HepG2 (cell line): ENCODE measurements around the gene SCRT2. TPM values are rescaled to one million over a fixed set of nuclear protein-coding genes. Genes with fewer than 3 reads are reported as not detected.
A peak's percentile ranks its signal among the peaks of the same experiment; 100 is the strongest.

Experiments used
- ATF1 ChIP-seq: IDR thresholded peaks from 2 replicates; pipeline ENCODE4 v1.6.1; 2016; ENCODE audit warnings: mild to moderate bottlenecking, control low read depth
- BORCS8-MEF2B ChIP-seq: sonication (generic); formaldehyde crosslinking; IDR thresholded peaks from 2 replicates; pipeline ENCODE4 v1.8.0; 2022; ENCODE audit warnings: mild to moderate bottlenecking, missing genetic modification reagents
- DNMT1 ChIP-seq: sonication (generic); formaldehyde crosslinking; IDR thresholded peaks from 2 replicates; pipeline ENCODE4 v1.5.1; 2020; ENCODE audit warnings: mild to moderate bottlenecking, missing genetic modification reagents
- EED ChIP-seq: sonication (generic); formaldehyde crosslinking; IDR thresholded peaks from 2 replicates; pipeline ENCODE4 v1.5.0; 2020; ENCODE audit warnings: mild to moderate bottlenecking, missing genetic modification reagents
- RFXANK ChIP-seq: IDR thresholded peaks from 2 replicates; pipeline ENCODE4 v1.6.1; 2016
- SMAD1 ChIP-seq: sonication (generic); formaldehyde crosslinking; IDR thresholded peaks from 2 replicates; pipeline ENCODE4 v1.4.0; 2020; ENCODE audit warnings: missing genetic modification reagents, low read depth, mild to moderate bottlenecking, borderline replicate concordance
- SOX6 ChIP-seq, 2 experiments: fragments of 450-650 bp in 1 of 2; sonication (generic) in 1 of 2; formaldehyde crosslinking in 1 of 2; IDR thresholded peaks; 2 replicates each; pipeline versions ENCODE4 v1.4.0 to v1.6.1; 2017 to 2020; ENCODE audit warnings: antibody characterized with exemption in 1 of 2, mild to moderate bottlenecking in 1 of 2, missing genetic modification reagents in 1 of 2
- SP2 ChIP-seq: sonication (generic); formaldehyde crosslinking; IDR thresholded peaks from 2 replicates; pipeline ENCODE4 v1.5.1; 2020; ENCODE audit warnings: mild to moderate bottlenecking, missing genetic modification reagents
- ZFP37 ChIP-seq: sonication (generic); formaldehyde crosslinking; IDR thresholded peaks from 2 replicates; pipeline ENCODE4 v1.4.0; 2020; ENCODE audit warnings: missing genetic modification reagents, borderline replicate concordance
- ZNF546 ChIP-seq: sonication (generic); formaldehyde crosslinking; conservative IDR thresholded peaks from 2 replicates; pipeline ENCODE4 v1.8.1; 2023; ENCODE audit warnings: mild to moderate bottlenecking, missing genetic modification reagents
- ZNF709 ChIP-seq: sonication (generic); formaldehyde crosslinking; IDR thresholded peaks from 2 replicates; pipeline ENCODE4 v1.5.0; 2020; ENCODE audit warnings: mild to moderate bottlenecking, missing genetic modification reagents
- polyA plus RNA-seq, 8 experiments: library from polyadenylated mRNA; depleted of rRNA in 3 of 8; stranded (reverse) in 7 of 8; unstranded in 1 of 8; fragments of >200 nt; fragmentation: Illumina TruSeq in 4 of 8; extraction: Trizol in 4 of 8; gene quantifications; 2 replicates each; pipeline versions ENCODE4 v1.2.1 to v1.2.3, GENCODE V29; 2011 to 2016; ENCODE audit warnings: low read depth in 4 of 8, missing spikeins in 1 of 8, mixed read lengths in 1 of 8; ENCODE audit not compliant: insufficient read depth in 1 of 8
- total RNA-seq, 5 experiments: library from RNA; depleted of rRNA; stranded (reverse); fragments of >200 nt; fragmentation: Illumina TruSeq; extraction: Trizol; gene quantifications; 2 replicates each; pipeline ENCODE4 v1.2.3, GENCODE V29; 2016; ENCODE audit warnings: low read depth in 1 of 5
- TF ChIP-seq, protein P1 (sequence below): fragments of 450-650 bp; IDR thresholded peaks from 2 replicates; pipeline ENCODE4 v1.6.1; 2017; ENCODE audit warnings: mild to moderate bottlenecking
- TF ChIP-seq, protein P2 (sequence below): sonication (generic); formaldehyde crosslinking; IDR thresholded peaks from 2 replicates; pipeline ENCODE4 v1.4.0; 2020; ENCODE audit warnings: mild to moderate bottlenecking, missing genetic modification reagents, borderline replicate concordance
- TF ChIP-seq, protein P3 (sequence below): sonication (generic); formaldehyde crosslinking; IDR thresholded peaks from 2 replicates; pipeline ENCODE4 v1.8.0; 2022; ENCODE audit warnings: mild to moderate bottlenecking, missing genetic modification reagents, moderate library complexity
- TF ChIP-seq, protein P4 (sequence below): sonication (generic); formaldehyde crosslinking; IDR thresholded peaks from 2 replicates; pipeline ENCODE4 v1.4.0; 2020; ENCODE audit warnings: mild to moderate bottlenecking, missing genetic modification reagents

The SCRT2 gene
- total and polyA plus RNA-seq, 2 of the 13 experiments (the other 11 are each of a cell fraction or from before 2014, with no cell fraction given), result not detected

DNA sequence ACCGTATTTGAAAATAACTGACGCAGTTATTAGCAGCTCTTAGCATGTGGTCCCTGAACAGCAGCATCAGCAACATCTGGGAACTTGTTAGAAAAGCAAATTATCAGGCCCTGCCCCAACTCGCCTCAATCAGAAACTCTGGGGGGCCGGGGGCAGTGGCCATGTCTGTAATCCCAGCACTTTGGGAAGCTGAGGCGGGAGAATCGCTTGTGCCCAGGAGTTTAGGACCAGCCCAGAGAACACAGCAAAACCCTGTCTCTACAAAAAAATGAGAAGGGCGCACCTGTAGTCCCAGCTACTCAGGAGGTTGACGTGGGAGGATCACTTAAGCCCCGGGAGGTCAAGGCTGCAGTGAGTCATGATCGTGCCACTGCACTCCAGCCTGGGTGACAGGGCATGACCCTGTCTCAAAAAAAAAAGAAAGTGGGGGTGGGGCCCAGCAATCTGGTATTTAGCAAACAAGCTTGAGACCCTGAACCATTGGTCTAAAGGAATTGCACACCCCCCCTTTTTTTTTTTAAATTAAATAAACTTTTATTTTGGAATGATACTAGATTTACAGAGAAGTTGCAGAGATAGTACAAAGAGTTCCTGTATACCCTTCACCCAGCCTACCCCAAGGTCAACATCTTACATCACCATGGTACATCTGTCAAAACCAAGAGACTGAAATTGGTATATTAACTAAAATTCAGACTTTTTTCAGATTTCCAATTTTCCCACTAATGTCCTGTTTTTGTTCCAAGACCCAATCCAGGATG lies 29.3 kb downstream of the SCRT2 start (continued):
- TF ChIP-seq, protein P1, sequence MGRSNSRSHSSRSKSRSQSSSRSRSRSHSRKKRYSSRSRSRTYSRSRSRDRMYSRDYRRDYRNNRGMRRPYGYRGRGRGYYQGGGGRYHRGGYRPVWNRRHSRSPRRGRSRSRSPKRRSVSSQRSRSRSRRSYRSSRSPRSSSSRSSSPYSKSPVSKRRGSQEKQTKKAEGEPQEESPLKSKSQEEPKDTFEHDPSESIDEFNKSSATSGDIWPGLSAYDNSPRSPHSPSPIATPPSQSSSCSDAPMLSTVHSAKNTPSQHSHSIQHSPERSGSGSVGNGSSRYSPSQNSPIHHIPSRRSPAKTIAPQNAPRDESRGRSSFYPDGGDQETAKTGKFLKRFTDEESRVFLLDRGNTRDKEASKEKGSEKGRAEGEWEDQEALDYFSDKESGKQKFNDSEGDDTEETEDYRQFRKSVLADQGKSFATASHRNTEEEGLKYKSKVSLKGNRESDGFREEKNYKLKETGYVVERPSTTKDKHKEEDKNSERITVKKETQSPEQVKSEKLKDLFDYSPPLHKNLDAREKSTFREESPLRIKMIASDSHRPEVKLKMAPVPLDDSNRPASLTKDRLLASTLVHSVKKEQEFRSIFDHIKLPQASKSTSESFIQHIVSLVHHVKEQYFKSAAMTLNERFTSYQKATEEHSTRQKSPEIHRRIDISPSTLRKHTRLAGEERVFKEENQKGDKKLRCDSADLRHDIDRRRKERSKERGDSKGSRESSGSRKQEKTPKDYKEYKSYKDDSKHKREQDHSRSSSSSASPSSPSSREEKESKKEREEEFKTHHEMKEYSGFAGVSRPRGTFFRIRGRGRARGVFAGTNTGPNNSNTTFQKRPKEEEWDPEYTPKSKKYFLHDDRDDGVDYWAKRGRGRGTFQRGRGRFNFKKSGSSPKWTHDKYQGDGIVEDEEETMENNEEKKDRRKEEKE, result no peak
- TF ChIP-seq SMAD1 (CRISPR knock-in tag) (0 out of 2 replicates have a peak, but pooled peaks have one; percentile 21), ZFP37 (no peak; the same call in 1 of the 2 replicates), DNMT1 (CRISPR knock-in tag) (no peak), SP2 (CRISPR knock-in tag) (no peak), EED (CRISPR knock-in tag) (0 out of 2 replicates have a peak, but pooled peaks have one; percentile 5), BORCS8-MEF2B (CRISPR knock-in tag) (no peak; the same call in 1 of the 2 replicates), ATF1 (CRISPR knock-in tag) (no peak), SOX6 (IDR thresholded peaks at IDR 0.05) (no peak), SOX6 (CRISPR knock-in tag; IDR thresholded peaks at IDR 0.05) (no peak), ZNF709 (CRISPR knock-in tag) (no peak), ZNF546 (CRISPR knock-in tag) (no peak), RFXANK (CRISPR knock-in tag) (no peak)
- TF ChIP-seq, protein P2, sequence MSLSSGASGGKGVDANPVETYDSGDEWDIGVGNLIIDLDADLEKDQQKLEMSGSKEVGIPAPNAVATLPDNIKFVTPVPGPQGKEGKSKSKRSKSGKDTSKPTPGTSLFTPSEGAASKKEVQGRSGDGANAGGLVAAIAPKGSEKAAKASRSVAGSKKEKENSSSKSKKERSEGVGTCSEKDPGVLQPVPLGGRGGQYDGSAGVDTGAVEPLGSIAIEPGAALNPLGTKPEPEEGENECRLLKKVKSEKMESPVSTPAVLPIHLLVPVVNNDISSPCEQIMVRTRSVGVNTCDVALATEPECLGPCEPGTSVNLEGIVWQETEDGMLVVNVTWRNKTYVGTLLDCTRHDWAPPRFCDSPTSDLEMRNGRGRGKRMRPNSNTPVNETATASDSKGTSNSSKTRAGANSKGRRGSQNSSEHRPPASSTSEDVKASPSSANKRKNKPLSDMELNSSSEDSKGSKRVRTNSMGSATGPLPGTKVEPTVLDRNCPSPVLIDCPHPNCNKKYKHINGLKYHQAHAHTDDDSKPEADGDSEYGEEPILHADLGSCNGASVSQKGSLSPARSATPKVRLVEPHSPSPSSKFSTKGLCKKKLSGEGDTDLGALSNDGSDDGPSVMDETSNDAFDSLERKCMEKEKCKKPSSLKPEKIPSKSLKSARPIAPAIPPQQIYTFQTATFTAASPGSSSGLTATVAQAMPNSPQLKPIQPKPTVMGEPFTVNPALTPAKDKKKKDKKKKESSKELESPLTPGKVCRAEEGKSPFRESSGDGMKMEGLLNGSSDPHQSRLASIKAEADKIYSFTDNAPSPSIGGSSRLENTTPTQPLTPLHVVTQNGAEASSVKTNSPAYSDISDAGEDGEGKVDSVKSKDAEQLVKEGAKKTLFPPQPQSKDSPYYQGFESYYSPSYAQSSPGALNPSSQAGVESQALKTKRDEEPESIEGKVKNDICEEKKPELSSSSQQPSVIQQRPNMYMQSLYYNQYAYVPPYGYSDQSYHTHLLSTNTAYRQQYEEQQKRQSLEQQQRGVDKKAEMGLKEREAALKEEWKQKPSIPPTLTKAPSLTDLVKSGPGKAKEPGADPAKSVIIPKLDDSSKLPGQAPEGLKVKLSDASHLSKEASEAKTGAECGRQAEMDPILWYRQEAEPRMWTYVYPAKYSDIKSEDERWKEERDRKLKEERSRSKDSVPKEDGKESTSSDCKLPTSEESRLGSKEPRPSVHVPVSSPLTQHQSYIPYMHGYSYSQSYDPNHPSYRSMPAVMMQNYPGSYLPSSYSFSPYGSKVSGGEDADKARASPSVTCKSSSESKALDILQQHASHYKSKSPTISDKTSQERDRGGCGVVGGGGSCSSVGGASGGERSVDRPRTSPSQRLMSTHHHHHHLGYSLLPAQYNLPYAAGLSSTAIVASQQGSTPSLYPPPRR (CRISPR knock-in tag), result no peak
- TF ChIP-seq, protein P3, sequence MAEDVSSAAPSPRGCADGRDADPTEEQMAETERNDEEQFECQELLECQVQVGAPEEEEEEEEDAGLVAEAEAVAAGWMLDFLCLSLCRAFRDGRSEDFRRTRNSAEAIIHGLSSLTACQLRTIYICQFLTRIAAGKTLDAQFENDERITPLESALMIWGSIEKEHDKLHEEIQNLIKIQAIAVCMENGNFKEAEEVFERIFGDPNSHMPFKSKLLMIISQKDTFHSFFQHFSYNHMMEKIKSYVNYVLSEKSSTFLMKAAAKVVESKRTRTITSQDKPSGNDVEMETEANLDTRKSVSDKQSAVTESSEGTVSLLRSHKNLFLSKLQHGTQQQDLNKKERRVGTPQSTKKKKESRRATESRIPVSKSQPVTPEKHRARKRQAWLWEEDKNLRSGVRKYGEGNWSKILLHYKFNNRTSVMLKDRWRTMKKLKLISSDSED (CRISPR knock-in tag), result no peak
- TF ChIP-seq, protein P4, sequence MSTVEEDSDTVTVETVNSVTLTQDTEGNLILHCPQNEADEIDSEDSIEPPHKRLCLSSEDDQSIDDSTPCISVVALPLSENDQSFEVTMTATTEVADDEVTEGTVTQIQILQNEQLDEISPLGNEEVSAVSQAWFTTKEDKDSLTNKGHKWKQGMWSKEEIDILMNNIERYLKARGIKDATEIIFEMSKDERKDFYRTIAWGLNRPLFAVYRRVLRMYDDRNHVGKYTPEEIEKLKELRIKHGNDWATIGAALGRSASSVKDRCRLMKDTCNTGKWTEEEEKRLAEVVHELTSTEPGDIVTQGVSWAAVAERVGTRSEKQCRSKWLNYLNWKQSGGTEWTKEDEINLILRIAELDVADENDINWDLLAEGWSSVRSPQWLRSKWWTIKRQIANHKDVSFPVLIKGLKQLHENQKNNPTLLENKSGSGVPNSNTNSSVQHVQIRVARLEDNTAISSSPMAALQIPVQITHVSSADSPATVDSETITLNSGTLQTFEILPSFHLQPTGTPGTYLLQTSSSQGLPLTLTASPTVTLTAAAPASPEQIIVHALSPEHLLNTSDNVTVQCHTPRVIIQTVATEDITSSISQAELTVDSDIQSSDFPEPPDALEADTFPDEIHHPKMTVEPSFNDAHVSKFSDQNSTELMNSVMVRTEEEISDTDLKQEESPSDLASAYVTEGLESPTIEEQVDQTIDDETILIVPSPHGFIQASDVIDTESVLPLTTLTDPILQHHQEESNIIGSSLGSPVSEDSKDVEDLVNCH (CRISPR knock-in tag), result no peak
